NT2/D1 (cell line): ENCODE data around the gene PPP1R12B.
"Not testable (repeated sequence)": the region's sequence is repeated elsewhere in the genome, so short reads cannot be mapped to it uniquely, and the experiment has no call there.

ENCODE experiments used
- DNase-seq: peaks from one replicate; pipeline ENCODE4 v3.0.0-alpha.2; 2011; ENCODE audit warnings: low read depth, low spot score
- H3K27me3 ChIP-seq: 2 replicates; pipeline ENCODE4 v1.6.0; 2011; ENCODE audit warnings: mild to moderate bottlenecking; ENCODE audit not compliant: insufficient read length, insufficient read depth
- H3K36me3 ChIP-seq: 2 replicates; pipeline ENCODE4 v1.6.1; 2011; ENCODE audit warnings: mild to moderate bottlenecking, low read length, mixed read lengths; ENCODE audit not compliant: insufficient read depth, insufficient read length
- H3K4me1 ChIP-seq: 2 replicates; pipeline ENCODE4 v1.5.1; 2011; ENCODE audit not compliant: insufficient read depth, insufficient read length
- H3K4me3 ChIP-seq: 2 replicates; pipeline ENCODE4 v1.5.1; 2011; ENCODE audit warnings: low read depth; ENCODE audit not compliant: insufficient read length
- H3K9ac ChIP-seq: 2 replicates; pipeline ENCODE4 v1.6.0; 2011; ENCODE audit warnings: low read depth; ENCODE audit not compliant: insufficient read length
- H3K9me3 ChIP-seq: 2 replicates; pipeline ENCODE4 v1.5.1; 2011; ENCODE audit warnings: mild to moderate bottlenecking, low read length; ENCODE audit not compliant: insufficient read depth
- SUZ12 ChIP-seq: IDR thresholded peaks from 2 replicates; pipeline ENCODE4 v1.6.1; 2011; ENCODE audit not compliant: insufficient read length, insufficient read depth; ENCODE audit errors: extremely low read depth
- YY1 ChIP-seq: IDR thresholded peaks from 2 replicates; pipeline ENCODE4 v1.6.1; 2011; ENCODE audit not compliant: insufficient read length, insufficient read depth
- ZNF274 ChIP-seq: IDR thresholded peaks from 2 replicates; pipeline ENCODE4 v1.6.1; 2011; ENCODE audit warnings: mild to moderate bottlenecking, low read depth, low read length

PPP1R12B gene

DNA sequence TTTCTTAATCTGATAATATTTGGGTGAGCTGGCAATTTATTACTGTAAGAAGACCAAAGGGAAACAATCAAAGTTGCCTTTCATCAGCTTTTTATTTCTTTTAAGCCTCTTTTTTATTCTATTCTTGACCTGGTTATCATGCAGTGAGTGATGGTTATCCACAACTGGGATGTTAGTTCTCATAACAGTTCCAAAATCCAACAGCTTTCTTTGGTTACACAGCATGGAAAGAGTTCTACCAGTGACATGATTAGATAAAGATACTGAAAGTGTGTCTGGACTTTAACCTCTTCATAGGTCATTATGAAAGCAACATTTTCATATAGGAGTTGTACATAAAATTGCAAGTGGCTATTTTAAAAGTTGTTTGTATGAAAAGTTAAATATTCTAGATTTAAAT is 198.7 kb downstream of the PPP1R12B start:
- Histone ChIP-seq H3K27me3 (no peaks in the 10 kb centered on the region), H3K4me3 (no peak overlapping the region), H3K4me1 (peaks cover 3% of the 10 kb centered on the region), H3K9ac (no peak overlapping the region), H3K36me3 (no peaks in the 10 kb centered on the region), H3K9me3 (no peaks in the 10 kb centered on the region)
- no peak for DNase-seq
- TF ChIP-seq YY1: no peak
- no peak for TF ChIP-seq SUZ12
- no peak for TF ChIP-seq ZNF274

DNA sequence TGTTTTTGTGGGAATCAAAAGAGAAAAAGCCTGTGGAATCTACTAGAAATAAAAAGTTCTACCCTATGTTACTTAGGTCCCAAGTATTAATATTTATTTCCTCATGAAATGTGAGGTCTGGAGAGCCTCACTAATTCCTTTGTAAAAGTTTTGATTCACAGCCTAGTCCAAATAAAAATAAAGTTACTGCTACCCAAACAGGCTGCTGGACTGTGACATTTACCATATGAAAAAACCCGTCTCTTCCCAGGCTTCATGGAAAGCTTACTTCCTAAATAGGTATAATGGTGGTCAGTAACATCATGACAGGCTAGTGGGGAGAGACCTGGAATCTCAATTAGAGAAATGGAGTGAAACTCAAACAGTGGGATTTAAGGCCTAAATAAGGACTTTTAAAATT is 201.6 kb downstream of the PPP1R12B start:
- H3K36me3 ChIP-seq, H3K9ac ChIP-seq, DNase-seq, H3K4me1 ChIP-seq, H3K4me3 ChIP-seq, H3K9me3 ChIP-seq, H3K27me3 ChIP-seq: not testable (repeated sequence)

GRCh38 chr1:202551683-202552082 is 203.2 kb downstream of the PPP1R12B start:
- H3K4me3 ChIP-seq: no peak overlapping the region
- no peaks in the 10 kb centered on the region for H3K27me3 ChIP-seq
- no peak for DNase-seq
- peaks cover 3% of the 10 kb centered on the region for H3K4me1 ChIP-seq
- no peak overlapping the region for H3K9ac ChIP-seq
- no peaks in the 10 kb centered on the region for H3K9me3 ChIP-seq
- H3K36me3 ChIP-seq: no peaks in the 10 kb centered on the region
- TF ChIP-seq SUZ12 (no peak), YY1 (no peak), ZNF274 (no peak)

DNA sequence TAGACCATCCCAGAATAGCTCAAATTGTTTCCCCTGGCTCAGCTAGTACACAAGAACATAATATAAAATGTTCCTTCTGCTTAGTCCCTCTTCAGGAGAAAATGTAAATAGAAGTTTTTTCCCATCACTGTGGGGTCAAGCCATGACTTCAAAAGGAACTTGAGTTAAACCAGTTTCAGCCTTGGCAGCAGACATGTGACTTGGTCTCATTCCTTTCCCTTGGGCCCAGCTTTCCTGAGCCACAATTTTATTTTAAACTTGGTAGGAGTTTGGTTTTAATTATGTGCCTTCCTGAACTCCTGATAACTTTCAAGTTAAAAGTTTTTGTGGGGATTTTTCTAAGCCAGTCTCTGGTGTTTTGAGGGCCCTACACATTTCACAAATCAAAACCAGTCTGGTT is 204.1 kb downstream of the PPP1R12B start:
- not testable (repeated sequence) for H3K27me3 ChIP-seq, H3K36me3 ChIP-seq, H3K9ac ChIP-seq, DNase-seq, H3K9me3 ChIP-seq, H3K4me1 ChIP-seq, H3K4me3 ChIP-seq

GRCh38 chr1:202553078-202553477 is 204.6 kb downstream of the PPP1R12B start:
- H3K9ac ChIP-seq, H3K4me3 ChIP-seq, H3K9me3 ChIP-seq, H3K4me1 ChIP-seq, DNase-seq, H3K27me3 ChIP-seq, H3K36me3 ChIP-seq: not testable (repeated sequence)

GRCh38 chr1:202553560-202554038 is 205.1 kb downstream of the PPP1R12B start:
- Histone ChIP-seq H3K9me3 (no peaks in the 10 kb centered on the region), H3K36me3 (no peaks in the 10 kb centered on the region), H3K4me1 (peaks cover 3% of the 10 kb centered on the region), H3K27me3 (no peaks in the 10 kb centered on the region), H3K9ac (no peak overlapping the region), H3K4me3 (no peak overlapping the region)
- TF ChIP-seq ZNF274: no peak
- TF ChIP-seq SUZ12: no peak
- TF ChIP-seq YY1: no peak
- DNase-seq: no peak

DNA sequence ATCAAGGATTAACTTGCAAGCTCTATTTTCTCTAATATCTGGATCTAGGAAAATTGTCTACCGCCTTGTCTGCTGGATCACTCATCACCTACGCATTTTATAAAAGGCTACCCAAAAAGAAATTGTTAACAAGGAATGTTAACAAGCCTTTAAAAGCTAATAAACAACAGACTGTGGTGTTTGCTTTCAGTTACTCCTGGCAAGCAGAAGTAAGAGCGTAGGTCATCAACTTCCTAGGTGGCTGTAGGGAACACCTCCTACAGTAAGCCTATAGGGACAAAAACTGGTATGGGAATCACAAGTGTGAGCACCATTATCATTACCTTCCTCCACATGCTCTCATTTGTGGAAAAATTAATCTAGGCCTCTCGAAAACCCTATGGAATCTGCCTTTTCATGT is 206.1 kb downstream of the PPP1R12B start:
- not testable (repeated sequence) for H3K9me3 ChIP-seq, H3K4me3 ChIP-seq, H3K36me3 ChIP-seq, DNase-seq, H3K9ac ChIP-seq, H3K4me1 ChIP-seq, H3K27me3 ChIP-seq

DNA sequence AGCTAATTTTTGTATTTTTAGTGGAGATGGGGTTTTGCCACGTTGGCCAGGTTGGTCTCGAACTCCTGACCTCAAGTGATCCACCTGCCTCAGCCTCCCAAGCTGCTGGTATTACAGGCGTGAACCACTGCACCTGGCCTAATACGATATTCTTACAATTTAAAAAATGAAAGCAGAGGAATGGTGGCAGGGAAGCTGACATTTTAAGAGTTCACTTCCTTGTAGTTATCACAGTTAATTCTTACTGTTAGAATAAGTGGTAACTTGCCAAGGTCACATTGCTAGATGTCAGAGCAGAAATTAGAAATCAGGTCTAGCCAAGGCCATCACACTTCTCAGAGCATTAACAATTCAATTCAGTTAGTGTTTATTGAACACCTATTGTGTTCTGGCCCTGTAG is 207.5 kb downstream of the PPP1R12B start:
- not testable (repeated sequence) for H3K27me3 ChIP-seq, DNase-seq, H3K9me3 ChIP-seq, H3K9ac ChIP-seq, H3K36me3 ChIP-seq, H3K4me1 ChIP-seq, H3K4me3 ChIP-seq

GRCh38 chr1:202557662-202558061 is 209.2 kb downstream of the PPP1R12B start:
- not testable (repeated sequence) for H3K27me3 ChIP-seq, H3K9ac ChIP-seq

More at GRCh38 chr1:202557662-202558061, 209.2 kb downstream of the PPP1R12B start:
- not testable (repeated sequence) for DNase-seq, H3K9me3 ChIP-seq, H3K4me1 ChIP-seq, H3K36me3 ChIP-seq, H3K4me3 ChIP-seq
